ENCODE measurements around the gene MYG1. TPM values are rescaled to one million over a fixed set of nuclear protein-coding genes. Genes with fewer than 3 reads are reported as not detected.

The MYG1 gene
- total RNA-seq, 1 experiment from 2014 or later, result 82.5 TPM

DNA sequence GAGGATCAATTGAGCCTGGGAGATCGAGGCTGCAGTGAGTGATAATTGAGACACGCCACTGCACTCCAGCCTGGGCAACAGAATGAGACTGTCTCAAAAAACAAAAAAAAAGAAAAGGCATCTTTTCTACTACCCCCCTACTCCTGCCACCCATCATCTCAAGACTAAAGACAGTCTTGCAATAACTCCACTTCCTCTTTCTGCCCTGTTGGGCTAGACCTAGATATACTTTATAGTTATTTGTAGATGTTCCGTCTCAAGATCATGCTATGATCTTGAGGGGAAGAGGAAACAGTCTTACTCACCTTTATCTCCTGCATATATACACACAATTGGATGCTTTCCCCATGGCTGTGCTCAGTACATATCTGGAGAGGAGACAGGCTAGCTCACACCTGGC, 43.5 kb upstream of the MYG1 start:
- Histone ChIP-seq H4K20me1 (ENCODE audit: insufficient read depth) (no peaks in the 10 kb centered on the region), H3K27me3 (ENCODE audit: insufficient read depth, low read depth) (no peaks in the 10 kb centered on the region), H2AFZ (no peak overlapping the region), H3K36me3 (ENCODE audit: low read depth) (no peaks in the 10 kb centered on the region), H3K4me3 (no peak overlapping the region), H3K79me2 (ENCODE audit: low read depth) (peaks cover 15% of the 10 kb centered on the region), H3K27ac (no peak overlapping the region), H3K4me2 (no peak overlapping the region), H3K9me3 (ENCODE audit: insufficient read depth, low read depth) (no peaks in the 10 kb centered on the region), H3K9me2 (ENCODE audit: insufficient read depth) (no peaks in the 10 kb centered on the region), H3F3A (ENCODE audit: insufficient read depth, low read depth) (peaks cover 17% of the 10 kb centered on the region), H3K4me1 (replicated peaks; ENCODE audit: insufficient read depth) (peaks cover 12% of the 10 kb centered on the region)
- TF ChIP-seq EZH2 (IDR thresholded peaks at IDR 0.05; ENCODE audit: low read depth), result no peak
- no peak for TF ChIP-seq CTCF (conservative IDR thresholded peaks at IDR 0.05)
- ChIA-PET CTCF (no interaction called here), POLR2A (ENCODE audit: unreplicated experiment) (interaction anchor here (0.5 kb wide), 1 partner anchor 139 kb away, joined by 18 read pairs; no protein-coding TSS in a partner anchor)
- no TSS peak for BruUV-seq (replicated peaks)
- intact Hi-C loops (cut with micrococcal nuclease; ENCODE audit: unreplicated experiment), result no loop called here
- no peak for DNase-seq

DNA sequence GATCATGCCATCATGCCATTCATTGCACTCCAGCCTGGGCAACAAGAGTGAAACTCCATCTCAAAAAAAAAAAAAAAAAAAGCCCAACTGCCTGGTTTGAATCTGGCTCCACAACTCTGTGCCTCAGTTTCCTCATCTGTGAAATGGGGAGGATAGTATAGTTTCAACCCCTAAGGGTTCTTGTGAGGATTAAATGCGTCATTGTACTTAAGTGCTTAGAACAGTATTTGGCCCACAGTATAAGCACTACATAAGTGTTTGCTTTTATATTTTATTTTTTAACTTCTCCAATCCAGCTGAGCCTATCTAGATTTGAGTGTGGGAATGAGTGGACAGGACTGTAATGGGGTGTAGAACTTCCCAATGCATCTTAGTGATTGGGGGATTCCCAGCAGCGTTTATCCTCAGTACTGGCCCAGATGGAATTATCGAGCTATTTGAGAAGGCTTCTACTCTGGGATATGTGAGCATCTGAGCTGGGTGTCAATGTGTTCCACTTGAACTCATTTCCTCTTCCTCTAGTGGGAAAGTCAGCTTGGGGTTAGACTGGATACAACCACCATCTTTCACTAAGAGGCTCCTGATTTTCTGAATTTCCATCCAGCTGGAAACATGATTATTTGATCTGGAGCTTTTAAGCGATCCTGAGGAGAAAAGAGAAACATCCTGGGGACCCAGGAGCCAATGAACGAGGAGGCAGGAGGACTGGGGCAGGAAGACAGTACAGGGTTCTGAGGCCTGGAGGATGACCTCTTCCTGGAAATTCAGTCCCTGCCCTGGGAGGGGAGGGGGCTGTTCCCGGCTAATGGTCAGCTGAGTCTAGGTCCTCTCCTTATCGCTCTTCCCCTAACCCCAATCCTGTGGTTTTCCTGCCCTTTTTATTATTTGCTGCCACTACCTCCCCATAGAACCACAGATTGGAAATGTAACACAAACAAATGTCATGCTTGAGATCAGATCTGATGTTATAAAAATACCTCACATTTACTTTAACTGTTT, 40.7 kb upstream of the MYG1 start:
- CTCF ChIA-PET, result interaction anchor here (0.6 kb wide), 3 partner anchors 16 to 1033 kb away, joined by 3 to 4 read pairs (median 3); no protein-coding TSS in a partner anchor
- H3K9me2 ChIP-seq (ENCODE audit: insufficient read depth), result no peaks in the 10 kb centered on the region
- no peaks in the 10 kb centered on the region for H3F3A ChIP-seq (ENCODE audit: insufficient read depth, low read depth)
- no peaks in the 10 kb centered on the region for H3K36me3 ChIP-seq (ENCODE audit: low read depth)
- H2AFZ ChIP-seq, result no peak overlapping the region
- H3K9me3 ChIP-seq (ENCODE audit: insufficient read depth, low read depth), result no peaks in the 10 kb centered on the region
- TF ChIP-seq CTCF (conservative IDR thresholded peaks at IDR 0.05) (no peak), EZH2 (IDR thresholded peaks at IDR 0.05; ENCODE audit: low read depth) (no peak)
- BruUV-seq (replicated peaks), result no TSS peak
- no peaks in the 10 kb centered on the region for H3K27me3 ChIP-seq (ENCODE audit: insufficient read depth, low read depth)
- H3K4me1 ChIP-seq (replicated peaks; ENCODE audit: insufficient read depth), result no peaks in the 10 kb centered on the region
- no peaks in the 10 kb centered on the region for H4K20me1 ChIP-seq (ENCODE audit: insufficient read depth)
- no peak for DNase-seq
- intact Hi-C loops (cut with micrococcal nuclease; ENCODE audit: unreplicated experiment), result no loop called here
- no peak overlapping the region for H3K27ac ChIP-seq
- POLR2A ChIA-PET (ENCODE audit: unreplicated experiment), result interaction anchor here (0.6 kb wide), 1 partner anchor 38 kb away, joined by 5 read pairs; no protein-coding TSS in a partner anchor
- H3K4me2 ChIP-seq, result no peak overlapping the region
- H3K79me2 ChIP-seq (ENCODE audit: low read depth), result peaks cover 2% of the 10 kb centered on the region; the same call in 1 of the 2 replicates
- no peak overlapping the region for H3K4me3 ChIP-seq

DNA sequence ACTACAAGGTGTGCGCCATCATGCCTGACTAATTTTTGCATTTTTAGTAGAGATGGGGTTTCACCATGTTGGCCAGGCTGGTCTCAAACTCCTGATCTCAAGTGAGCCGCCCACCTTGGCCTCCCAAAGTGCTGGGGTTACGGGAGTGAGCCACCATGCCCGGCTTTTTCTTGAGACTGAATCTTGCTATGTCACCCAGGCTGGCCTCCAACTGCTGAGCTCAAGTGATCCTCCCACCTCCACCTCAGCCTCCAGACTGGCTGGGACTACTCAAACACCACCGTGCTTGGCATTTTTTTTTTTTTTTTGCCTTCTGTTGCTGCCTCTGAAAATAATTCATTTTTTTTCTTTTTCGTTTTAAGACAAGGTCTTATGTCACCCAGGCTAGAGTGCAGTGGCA, 39.6 kb upstream of the MYG1 start:
- no TSS peak for BruUV-seq (replicated peaks)
- CTCF ChIA-PET, result no interaction called here
- no peaks in the 10 kb centered on the region for H4K20me1 ChIP-seq (ENCODE audit: insufficient read depth)
- H3K9me2 ChIP-seq (ENCODE audit: insufficient read depth), result no peaks in the 10 kb centered on the region
- DNase-seq, result no peak
- H3K79me2 ChIP-seq (ENCODE audit: low read depth), result no peaks in the 10 kb centered on the region
- no peak overlapping the region for H3K27ac ChIP-seq
- H3K4me3 ChIP-seq, result no peak overlapping the region
- no peaks in the 10 kb centered on the region for H3K9me3 ChIP-seq (ENCODE audit: insufficient read depth, low read depth)
- no peak for TF ChIP-seq EZH2 (IDR thresholded peaks at IDR 0.05; ENCODE audit: low read depth)
- TF ChIP-seq CTCF (conservative IDR thresholded peaks at IDR 0.05), result no peak
- intact Hi-C loops (cut with micrococcal nuclease; ENCODE audit: unreplicated experiment), result no loop called here
- no peaks in the 10 kb centered on the region for H3F3A ChIP-seq (ENCODE audit: insufficient read depth, low read depth)
- no peaks in the 10 kb centered on the region for H3K36me3 ChIP-seq (ENCODE audit: low read depth)
- no peaks in the 10 kb centered on the region for H3K27me3 ChIP-seq (ENCODE audit: insufficient read depth, low read depth)
- POLR2A ChIA-PET (ENCODE audit: unreplicated experiment), result no interaction called here
- H2AFZ ChIP-seq, result no peak overlapping the region
- H3K4me1 ChIP-seq (replicated peaks; ENCODE audit: insufficient read depth), result no peaks in the 10 kb centered on the region
- H3K4me2 ChIP-seq, result no peak overlapping the region
